NCI-H2196 treated with DMSO at 0.1 percent for 48 hours (cell line): ENCODE measurements around the gene PRRG2.
A peak's percentile ranks its signal among the peaks of the same experiment; 100 is the strongest.
"Not testable (repeated sequence)": the region's sequence is repeated elsewhere in the genome, so short reads cannot be mapped to it uniquely, and the experiment has no call there.

Source experiments
- DNase-seq: peaks from one replicate; lab custom pipeline; 2025; ENCODE audit not compliant: unreplicated experiment; lab: John Stamatoyannopoulos, UW

Gene PRRG2

DNA sequence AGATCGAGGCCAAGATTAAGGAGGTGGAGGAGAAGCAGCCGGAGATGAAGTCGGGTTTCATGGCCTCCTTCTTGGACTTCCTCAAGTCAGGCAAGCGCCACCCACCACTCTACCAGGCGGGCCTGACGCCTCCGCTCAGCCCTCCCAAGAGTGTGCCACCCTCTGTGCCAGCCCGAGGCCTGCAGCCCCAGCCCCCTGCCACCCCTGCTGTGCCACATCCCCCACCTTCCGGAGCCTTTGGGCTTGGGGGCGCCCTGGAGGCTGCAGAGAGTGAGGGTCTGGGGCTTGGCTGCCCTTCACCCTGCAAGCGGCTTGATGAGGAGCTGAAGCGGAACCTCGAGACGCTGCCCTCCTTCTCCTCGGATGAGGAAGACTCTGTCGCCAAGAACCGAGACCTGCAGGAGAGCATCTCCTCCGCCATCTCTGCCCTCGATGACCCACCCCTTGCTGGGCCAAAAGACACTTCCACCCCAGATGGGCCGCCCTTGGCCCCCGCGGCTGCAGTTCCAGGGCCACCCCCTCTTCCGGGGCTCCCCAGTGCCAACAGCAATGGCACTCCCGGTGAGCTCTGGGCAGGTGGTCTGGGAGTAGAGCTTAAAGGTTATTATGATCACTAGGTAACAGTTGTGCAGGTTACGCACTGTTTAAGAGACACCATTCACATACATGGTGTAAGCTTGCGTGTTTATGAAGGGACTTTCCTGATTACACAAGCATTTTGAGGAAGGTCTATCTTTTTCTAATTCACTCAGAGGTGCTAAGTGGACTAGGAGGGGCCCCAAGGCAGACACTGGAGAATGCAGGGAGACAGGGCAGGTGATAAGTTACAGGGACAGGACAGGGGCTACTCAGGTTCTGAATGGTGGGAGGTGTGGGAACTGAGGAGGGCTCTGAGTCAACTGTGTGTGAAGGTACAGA lies 18.5 kb downstream of the PRRG2 start:
- no peak for DNase-seq

GRCh38 chr19:49601482-49602038 lies 20.4 kb downstream of the PRRG2 start:
- DNase-seq = no peak

GRCh38 chr19:49602806-49603205 lies 21.7 kb downstream of the PRRG2 start:
- DNase-seq = no peak

- DNase-seq = no peak
These were observed 24.5 kb downstream of the PRRG2 start for GRCh38 chr19:49605605-49606004.

DNA sequence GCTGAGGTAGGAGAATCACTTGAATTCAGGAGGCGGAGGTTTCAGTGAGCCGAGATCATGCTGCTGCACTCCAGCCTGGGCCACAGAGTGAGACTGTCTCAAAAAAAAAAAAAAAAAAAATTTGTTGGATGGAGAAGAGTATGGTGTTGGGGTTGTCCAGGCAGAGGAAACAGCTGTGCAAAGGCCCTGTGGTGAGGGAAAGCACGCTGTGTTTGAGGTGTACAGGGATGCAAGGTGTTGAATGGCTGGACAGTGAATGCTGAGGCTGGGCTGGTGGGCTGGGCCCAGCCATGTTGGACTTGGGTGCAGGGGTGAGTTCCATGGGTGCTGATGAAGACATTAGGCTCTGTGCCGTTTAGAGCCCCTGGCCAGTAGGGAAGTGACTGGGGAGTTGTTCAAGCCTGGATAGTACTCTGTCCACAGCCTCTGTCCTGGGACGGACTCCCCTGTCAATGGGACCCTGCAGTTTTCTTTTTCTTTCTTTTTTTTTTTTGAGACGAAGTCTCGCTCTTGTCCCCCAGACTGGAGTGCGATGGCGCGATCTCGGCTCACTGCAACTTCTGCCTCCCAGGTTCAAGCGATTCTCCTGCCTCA lies 28.5 kb downstream of the PRRG2 start:
- DNase-seq = no peak

DNA sequence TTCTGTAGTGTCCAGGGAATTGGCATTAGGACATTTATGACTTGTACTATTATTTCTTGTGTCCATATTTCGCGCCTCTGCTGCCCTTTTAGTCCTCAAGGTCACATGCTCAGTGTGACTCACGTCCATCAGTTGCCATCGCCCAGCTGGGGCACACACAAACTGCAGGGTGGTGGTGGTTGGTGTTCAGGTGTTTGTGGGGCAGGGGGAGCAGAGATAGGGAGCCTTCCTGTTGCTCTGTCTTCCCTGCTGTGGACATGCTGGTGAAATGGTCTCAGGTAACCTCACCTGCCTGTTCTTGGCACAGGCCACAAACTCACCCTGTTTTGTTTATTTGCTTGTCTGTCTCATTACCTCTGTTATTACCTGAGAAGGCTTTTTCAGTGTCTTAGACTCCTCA lies 32.3 kb downstream of the PRRG2 start:
- peak; percentile 37 for DNase-seq

GRCh38 chr19:49614096-49614833 lies 33.1 kb downstream of the PRRG2 start:
- no peak for DNase-seq

DNA sequence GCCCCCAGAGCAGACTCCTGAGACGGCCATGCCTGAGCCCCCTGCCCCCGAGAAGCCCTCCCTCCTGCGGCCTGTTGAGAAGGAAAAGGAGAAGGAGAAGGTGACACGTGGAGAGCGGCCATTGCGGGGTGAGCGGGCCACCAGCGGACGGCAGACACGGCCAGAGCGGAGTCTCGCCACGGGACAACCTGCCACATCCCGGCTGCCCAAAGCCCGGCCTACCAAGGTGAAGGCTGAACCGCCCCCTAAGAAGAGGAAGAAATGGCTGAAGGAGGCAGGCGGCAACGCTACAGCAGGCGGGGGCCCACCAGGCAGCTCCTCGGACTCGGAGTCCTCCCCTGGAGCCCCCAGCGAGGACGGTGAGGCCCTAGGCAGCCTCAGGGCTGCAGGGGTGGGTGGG lies 34.7 kb downstream of the PRRG2 start:
- no peak for DNase-seq

GRCh38 chr19:49616532-49616931 lies 35.4 kb downstream of the PRRG2 start:
- no peak for DNase-seq

GRCh38 chr19:49616945-49617344 lies 35.8 kb downstream of the PRRG2 start:
- no peak for DNase-seq

DNA sequence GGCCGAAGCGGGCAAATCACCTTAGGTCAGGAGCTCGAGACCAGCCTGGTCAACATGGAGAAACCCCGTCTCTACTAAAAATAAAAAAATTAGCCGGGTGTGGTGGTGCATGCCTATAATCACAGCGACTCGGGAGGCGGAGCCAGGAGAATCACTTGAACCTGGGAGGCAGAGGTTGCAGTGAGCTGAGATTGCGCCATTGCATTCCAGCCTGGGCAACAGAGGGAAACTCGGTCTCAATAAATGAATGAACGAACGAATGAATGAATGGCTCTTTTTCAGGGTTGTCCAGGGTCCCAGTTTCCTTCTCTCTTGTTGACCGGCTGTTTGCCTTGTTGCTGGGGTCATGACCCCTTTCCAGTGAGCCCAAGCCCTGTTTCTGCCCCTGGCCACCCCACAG lies 36.7 kb downstream of the PRRG2 start:
- not testable (repeated sequence) for DNase-seq

DNA sequence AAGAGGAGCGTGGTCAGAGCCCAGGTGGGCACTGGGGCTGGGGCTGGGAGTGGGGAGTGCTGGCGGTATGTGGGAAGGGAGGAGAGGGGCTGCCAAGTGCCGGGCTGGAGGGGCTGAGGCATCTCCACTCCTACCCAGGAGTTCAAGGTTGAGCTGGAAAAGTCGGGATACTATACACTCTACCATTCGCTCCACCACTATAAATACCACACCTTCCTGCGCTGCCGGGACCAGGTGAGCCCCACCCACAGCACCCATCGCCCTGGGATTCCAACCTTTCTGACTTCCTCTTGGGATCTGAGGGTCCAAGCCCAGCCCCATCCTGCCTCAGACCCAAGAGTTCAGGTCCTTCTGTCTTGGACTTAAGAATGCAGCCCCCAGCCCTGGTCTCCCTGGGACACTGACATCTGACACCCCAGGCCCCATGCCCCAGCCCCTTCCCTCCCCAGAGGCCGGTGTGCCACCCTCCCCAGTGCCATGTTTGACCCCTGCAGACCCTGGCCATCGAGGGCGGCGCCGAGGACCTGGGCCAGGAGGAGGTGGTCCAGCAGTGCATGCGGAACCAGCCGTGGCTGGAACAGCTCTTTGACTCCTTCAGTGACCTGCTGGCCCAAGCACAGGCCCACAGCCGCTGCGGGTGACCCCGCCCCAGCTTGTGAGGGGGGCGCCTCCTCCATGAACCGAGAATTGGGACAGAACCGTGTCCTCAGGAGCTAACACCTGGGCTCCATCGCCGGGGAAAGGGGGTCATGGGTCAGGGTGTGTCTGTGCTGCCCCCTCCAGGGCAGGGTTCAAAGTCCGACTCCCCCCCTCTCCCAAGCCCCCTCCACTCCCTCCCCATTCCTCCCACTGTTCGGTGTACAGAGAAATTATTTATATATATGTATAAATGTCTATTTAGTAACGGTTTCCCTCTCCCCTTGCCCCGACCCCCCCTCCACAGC lies 44.1 kb downstream of the PRRG2 start:
- no peak for DNase-seq

DNA sequence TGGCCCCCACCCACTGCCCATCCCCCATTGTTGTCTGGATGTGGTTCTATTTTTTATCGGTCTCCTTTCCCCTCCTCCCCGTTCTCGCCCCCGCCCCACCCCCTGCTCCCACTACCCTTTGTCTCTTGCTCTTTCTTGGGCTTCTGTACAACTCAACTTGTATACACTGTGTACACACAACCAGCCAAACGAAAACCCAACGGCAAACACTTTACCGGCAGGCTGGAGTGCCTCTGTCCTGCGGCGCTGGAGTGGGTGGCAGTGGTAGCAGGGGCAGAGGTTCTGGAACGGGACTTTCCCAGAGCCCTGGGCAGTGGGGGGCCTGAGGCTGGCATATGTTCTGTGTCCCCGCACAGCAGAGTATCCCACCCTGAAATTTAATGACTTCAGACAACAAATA lies 45.1 kb downstream of the PRRG2 start:
- no peak for DNase-seq

DNA sequence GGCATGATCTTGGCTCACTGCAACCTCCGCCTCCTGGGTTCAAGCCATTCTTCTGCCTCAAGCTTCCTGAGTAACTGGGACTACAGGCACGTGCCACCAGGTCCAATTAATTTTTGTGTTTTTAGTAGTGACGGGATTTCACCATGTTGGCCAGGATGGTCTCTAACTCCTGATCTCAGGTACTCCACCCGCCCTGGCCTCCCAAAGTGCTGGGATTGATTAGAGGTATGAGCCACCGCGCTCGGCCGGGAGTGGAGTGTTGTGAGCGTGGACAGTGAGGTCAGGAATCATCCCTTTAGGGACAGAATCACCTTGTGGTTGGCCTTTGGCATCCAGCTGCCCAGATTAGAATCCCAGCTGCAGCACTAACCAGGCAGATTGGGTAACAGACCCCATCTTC lies 48.5 kb downstream of the PRRG2 start:
- DNase-seq = no peak

DNA sequence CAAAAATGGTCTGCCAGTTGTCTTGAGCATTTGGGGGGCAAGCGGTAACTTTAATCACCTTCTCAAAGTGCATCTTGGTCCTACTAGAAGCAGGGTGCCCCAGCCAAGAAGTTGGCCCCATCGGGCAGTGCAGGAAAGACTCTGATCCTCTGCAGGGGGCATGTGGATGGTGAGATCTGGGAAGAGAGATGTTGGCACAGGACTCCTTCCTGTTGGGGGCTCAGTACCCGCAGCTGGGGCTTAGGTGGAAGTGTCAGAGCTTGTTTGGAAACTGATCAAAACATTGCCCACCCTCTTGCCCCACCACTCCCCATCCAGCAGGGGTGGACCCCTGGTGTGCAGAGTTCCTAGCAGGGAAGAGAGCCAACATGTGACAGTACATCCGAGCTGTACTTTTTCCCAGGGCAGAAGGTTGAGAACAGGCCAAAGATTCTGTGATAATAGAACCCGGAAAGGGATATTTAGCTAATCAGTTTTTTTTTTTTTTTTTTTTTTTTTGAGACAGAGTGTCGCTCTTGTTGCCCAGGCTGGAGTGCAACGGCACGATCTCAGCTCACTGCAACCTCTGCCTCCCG lies 50.0 kb downstream of the PRRG2 start:
- DNase-seq = no peak

DNA sequence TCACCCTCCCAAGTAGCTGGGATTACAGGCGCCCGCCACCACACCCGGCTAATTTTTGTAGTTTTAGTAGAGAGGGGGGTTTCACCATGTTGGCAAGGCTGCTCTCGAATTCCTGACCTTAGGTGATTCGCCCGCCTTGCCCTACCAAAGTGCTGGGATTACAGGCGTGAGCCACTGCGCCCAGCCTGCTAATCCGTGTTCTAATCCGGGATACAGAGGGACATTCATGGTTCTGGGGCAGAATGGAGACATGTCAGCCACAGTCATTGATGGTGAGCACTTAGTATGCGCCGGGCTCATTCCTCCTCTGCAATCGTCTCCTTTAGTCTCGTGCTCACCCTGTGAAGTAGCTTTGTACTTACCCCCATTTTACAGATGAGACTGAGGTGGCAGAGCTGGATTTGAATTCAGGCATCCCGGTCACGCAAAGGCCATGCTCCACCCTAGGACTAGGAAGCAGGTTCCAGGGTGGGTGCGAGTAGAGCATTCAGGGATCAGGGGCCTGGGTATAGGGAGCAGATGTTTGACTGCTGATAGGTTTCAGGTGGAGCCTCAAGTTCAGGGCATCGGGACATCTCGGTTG lies 50.6 kb downstream of the PRRG2 start:
- no peak for DNase-seq

DNA sequence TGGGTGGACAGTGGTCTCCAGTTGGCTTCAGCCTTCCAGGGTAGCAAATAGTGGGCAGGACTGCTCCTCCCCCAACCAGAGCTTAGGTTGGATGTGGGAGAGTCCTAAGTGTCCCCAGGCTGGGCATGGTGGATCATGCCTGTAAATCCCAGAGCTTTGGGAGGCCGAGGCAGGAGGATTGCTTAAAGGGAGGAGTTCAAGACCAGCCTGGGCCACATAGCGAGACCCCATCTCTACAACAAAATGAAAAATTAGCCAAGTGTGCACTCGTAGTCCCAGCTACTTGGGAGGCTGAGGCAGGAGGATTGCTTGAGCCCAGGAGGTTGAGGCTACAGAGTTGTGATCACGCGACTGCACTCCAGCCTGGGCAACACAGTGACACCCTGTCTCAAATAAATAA lies 51.5 kb downstream of the PRRG2 start:
- DNase-seq = no peak

GRCh38 chr19:49633273-49633672 lies 52.2 kb downstream of the PRRG2 start:
- not testable (repeated sequence) for DNase-seq

DNA sequence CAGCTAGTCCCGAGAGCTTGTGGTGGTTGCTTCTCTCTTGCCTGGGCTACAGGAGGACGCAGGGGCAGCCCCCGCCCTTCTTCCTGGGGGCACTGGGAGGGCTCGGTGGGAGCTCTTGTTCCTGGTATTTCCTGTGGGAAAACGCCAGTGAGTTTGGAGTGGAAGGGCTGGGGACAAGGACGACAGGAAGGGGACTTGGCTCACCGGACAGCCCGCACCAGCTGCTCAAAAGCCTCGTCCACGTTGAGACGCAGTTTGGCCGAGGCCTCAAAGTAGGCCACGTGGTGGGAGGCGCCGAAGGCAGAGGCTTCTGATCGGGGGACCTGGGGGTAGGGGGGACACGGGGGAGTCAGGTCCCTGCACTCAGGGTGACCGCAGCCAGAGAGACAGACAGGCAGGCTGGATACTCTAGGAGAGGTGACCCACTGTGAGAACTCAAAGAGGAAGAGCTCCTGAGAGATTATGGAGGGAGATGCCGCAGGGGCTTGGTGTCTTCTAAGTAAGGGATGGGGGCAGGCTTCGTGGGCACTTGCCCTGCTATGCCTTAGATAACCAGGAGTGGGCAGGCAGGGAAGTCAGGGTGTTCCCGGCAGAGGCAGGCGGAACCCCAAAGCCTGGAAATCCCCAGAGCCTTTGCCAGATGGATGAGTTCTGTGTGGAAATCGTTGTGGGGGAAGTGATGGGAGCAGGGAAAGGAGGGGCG lies 54.6 kb downstream of the PRRG2 start:
- DNase-seq = no peak
